ENCODE results near the gene TFR2. TPM values are rescaled to one million over a fixed set of nuclear protein-coding genes. Genes with fewer than 3 reads are reported as not detected.
A peak's percentile ranks its signal among the peaks of the same experiment; 100 is the strongest.

TFR2 gene
- total and polyA plus RNA-seq, 9 of the 15 experiments (the other 6 are each of a cell fraction or from before 2014, with no cell fraction given): 3.8 to 123 (median 51.1) TPM

DNA sequence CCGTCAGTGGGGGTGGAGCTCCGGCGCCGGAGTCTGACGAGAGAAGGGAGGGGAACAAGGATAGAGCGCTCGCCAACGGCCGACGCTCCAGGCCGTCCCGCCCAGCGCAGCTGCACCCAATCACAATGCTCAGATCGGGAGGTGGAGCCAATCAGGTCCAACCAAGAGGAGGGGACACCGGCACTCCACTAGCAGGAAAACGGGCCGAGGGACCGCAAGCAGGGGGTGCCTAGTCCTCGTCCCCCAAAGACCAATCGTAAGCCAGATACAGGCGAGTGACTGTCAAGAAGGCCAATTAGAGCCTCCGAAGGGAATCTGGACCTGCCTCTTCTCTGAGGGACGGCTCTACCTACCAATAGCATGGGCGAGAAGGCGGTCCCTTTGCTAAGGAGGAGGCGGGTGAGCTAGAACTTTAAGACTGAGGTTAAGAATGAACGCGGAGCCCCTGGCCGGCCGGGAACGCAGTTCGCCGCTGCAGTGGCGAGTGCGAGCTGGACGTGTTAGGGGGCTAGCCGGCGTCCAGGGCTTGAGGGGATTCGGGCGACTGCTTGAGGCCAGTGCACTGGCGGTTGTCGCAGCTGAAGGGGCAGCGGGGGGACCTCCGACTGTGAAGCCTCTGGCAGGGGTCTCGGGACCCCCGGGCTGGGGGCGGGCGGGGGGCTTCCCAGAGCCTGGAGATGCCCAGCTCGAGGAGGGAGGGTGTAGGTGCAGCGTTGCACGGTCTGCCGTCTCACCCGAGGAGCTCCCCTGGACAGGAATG lies 54.9 kb downstream of the TFR2 start, which contains the start of gene FBXO24 (continued):
- TF ChIP-seq, protein P1, sequence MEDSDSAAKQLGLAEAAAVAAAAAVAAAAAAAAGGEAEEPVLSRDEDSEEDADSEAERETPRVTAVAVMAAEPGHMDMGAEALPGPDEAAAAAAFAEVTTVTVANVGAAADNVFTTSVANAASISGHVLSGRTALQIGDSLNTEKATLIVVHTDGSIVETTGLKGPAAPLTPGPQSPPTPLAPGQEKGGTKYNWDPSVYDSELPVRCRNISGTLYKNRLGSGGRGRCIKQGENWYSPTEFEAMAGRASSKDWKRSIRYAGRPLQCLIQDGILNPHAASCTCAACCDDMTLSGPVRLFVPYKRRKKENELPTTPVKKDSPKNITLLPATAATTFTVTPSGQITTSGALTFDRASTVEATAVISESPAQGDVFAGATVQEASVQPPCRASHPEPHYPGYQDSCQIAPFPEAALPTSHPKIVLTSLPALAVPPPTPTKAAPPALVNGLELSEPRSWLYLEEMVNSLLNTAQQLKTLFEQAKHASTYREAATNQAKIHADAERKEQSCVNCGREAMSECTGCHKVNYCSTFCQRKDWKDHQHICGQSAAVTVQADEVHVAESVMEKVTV (CRISPR knock-in tag; IDR thresholded peaks at IDR 0.05): no peak
- TF ChIP-seq ESRRA (IDR thresholded peaks at IDR 0.05; ENCODE audit: borderline replicate concordance, low read depth): peak; percentile 81
- peak; percentile 100 for TF ChIP-seq ASH1L (IDR thresholded peaks at IDR 0.05; ENCODE audit: borderline replicate concordance, low read depth, partially characterized antibody)
- TF ChIP-seq, protein P2, sequence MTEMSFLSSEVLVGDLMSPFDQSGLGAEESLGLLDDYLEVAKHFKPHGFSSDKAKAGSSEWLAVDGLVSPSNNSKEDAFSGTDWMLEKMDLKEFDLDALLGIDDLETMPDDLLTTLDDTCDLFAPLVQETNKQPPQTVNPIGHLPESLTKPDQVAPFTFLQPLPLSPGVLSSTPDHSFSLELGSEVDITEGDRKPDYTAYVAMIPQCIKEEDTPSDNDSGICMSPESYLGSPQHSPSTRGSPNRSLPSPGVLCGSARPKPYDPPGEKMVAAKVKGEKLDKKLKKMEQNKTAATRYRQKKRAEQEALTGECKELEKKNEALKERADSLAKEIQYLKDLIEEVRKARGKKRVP (CRISPR knock-in tag; IDR thresholded peaks at IDR 0.05): no peak
- no peak for TF ChIP-seq HLTF (IDR thresholded peaks at IDR 0.05)
- peak in 1 of 2 experiments; percentile 11; a peak in 1 of 4 replicates for TF ChIP-seq SIN3A (IDR thresholded peaks at IDR 0.05; ENCODE audit: borderline replicate concordance in 2 of 2, control insufficient read depth in 1 of 2, low read depth in 2 of 2, low read length in 2 of 2)
- no peak for TF ChIP-seq TCFL5 (CRISPR knock-in tag; conservative IDR thresholded peaks at IDR 0.05)
- TF ChIP-seq, protein P3, sequence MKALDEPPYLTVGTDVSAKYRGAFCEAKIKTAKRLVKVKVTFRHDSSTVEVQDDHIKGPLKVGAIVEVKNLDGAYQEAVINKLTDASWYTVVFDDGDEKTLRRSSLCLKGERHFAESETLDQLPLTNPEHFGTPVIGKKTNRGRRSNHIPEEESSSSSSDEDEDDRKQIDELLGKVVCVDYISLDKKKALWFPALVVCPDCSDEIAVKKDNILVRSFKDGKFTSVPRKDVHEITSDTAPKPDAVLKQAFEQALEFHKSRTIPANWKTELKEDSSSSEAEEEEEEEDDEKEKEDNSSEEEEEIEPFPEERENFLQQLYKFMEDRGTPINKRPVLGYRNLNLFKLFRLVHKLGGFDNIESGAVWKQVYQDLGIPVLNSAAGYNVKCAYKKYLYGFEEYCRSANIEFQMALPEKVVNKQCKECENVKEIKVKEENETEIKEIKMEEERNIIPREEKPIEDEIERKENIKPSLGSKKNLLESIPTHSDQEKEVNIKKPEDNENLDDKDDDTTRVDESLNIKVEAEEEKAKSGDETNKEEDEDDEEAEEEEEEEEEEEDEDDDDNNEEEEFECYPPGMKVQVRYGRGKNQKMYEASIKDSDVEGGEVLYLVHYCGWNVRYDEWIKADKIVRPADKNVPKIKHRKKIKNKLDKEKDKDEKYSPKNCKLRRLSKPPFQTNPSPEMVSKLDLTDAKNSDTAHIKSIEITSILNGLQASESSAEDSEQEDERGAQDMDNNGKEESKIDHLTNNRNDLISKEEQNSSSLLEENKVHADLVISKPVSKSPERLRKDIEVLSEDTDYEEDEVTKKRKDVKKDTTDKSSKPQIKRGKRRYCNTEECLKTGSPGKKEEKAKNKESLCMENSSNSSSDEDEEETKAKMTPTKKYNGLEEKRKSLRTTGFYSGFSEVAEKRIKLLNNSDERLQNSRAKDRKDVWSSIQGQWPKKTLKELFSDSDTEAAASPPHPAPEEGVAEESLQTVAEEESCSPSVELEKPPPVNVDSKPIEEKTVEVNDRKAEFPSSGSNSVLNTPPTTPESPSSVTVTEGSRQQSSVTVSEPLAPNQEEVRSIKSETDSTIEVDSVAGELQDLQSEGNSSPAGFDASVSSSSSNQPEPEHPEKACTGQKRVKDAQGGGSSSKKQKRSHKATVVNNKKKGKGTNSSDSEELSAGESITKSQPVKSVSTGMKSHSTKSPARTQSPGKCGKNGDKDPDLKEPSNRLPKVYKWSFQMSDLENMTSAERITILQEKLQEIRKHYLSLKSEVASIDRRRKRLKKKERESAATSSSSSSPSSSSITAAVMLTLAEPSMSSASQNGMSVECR (CRISPR knock-in tag; IDR thresholded peaks at IDR 0.05): no peak
- TF ChIP-seq TAF9B (IDR thresholded peaks at IDR 0.05; ENCODE audit: partially characterized antibody): no peak
- TF ChIP-seq, protein P4, sequence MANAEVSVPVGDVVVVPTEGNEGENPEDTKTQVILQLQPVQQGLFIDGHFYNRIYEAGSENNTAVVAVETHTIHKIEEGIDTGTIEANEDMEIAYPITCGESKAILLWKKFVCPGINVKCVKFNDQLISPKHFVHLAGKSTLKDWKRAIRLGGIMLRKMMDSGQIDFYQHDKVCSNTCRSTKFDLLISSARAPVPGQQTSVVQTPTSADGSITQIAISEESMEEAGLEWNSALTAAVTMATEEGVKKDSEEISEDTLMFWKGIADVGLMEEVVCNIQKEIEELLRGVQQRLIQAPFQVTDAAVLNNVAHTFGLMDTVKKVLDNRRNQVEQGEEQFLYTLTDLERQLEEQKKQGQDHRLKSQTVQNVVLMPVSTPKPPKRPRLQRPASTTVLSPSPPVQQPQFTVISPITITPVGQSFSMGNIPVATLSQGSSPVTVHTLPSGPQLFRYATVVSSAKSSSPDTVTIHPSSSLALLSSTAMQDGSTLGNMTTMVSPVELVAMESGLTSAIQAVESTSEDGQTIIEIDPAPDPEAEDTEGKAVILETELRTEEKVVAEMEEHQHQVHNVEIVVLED (CRISPR knock-in tag; IDR thresholded peaks at IDR 0.05): no peak
- TF ChIP-seq, protein P5, sequence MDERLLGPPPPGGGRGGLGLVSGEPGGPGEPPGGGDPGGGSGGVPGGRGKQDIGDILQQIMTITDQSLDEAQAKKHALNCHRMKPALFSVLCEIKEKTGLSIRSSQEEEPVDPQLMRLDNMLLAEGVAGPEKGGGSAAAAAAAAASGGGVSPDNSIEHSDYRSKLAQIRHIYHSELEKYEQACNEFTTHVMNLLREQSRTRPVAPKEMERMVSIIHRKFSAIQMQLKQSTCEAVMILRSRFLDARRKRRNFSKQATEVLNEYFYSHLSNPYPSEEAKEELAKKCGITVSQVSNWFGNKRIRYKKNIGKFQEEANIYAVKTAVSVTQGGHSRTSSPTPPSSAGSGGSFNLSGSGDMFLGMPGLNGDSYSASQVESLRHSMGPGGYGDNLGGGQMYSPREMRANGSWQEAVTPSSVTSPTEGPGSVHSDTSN (CRISPR knock-in tag; IDR thresholded peaks at IDR 0.05; ENCODE audit: low read depth): peak; percentile 100
- TF ChIP-seq, protein P5 (tag; conservative IDR thresholded peaks at IDR 0.05; ENCODE audit: low read depth): peak; percentile 100
- TF ChIP-seq, protein P6, sequence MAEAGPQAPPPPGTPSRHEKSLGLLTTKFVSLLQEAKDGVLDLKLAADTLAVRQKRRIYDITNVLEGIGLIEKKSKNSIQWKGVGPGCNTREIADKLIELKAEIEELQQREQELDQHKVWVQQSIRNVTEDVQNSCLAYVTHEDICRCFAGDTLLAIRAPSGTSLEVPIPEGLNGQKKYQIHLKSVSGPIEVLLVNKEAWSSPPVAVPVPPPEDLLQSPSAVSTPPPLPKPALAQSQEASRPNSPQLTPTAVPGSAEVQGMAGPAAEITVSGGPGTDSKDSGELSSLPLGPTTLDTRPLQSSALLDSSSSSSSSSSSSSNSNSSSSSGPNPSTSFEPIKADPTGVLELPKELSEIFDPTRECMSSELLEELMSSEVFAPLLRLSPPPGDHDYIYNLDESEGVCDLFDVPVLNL (CRISPR knock-in tag; IDR thresholded peaks at IDR 0.05; ENCODE audit: low read depth): 0 out of 2 replicates have a peak, but pooled peaks have one; percentile 62

All from K562 (cell line).